Measurements from ENCODE around the gene SLC6A11. TPM values are rescaled to one million over a fixed set of nuclear protein-coding genes. Genes with fewer than 3 reads are reported as not detected.

SLC6A11 gene
- total RNA-seq, 3 donors from 2014 or later = 0.13 TPM; not detected in 2

- Histone ChIP-seq H3K4me3 (no peak overlapping the region), H3K36me3 (ENCODE audit: low read depth) (no peaks in the 10 kb centered on the region), H3K4me1 (ENCODE audit: low read depth) (no peaks in the 10 kb centered on the region), H3K9me3 (peaks cover 25% of the 10 kb centered on the region)
- DNase-seq (no peak), ATAC-seq (no peak)
- TF ChIP-seq CTCF (IDR thresholded peaks at IDR 0.05) = no peak
- intact Hi-C loops (cut with DNase I, micrococcal nuclease) = no loop called here
Observed at GRCh38 chr3:10910367-10910766, 94.3 kb downstream of the SLC6A11 start.

- intact Hi-C loops (cut with DNase I, micrococcal nuclease) = no loop called here
- no peaks in the 10 kb centered on the region for H3K4me1 ChIP-seq (ENCODE audit: low read depth)
- no peaks in the 10 kb centered on the region for H3K36me3 ChIP-seq (ENCODE audit: low read depth)
- TF ChIP-seq CTCF (IDR thresholded peaks at IDR 0.05) = no peak
- H3K4me3 ChIP-seq = no peak overlapping the region
- ATAC-seq = no peak
- peaks cover 21% of the 10 kb centered on the region for H3K9me3 ChIP-seq
- no peak for DNase-seq
Observed at GRCh38 chr3:10911350-10912002, 95.4 kb downstream of the SLC6A11 start.

GRCh38 chr3:10912786-10913185, 96.8 kb downstream of the SLC6A11 start:
- H3K4me3 ChIP-seq = no peak overlapping the region
- H3K9me3 ChIP-seq = peaks cover 8% of the 10 kb centered on the region
- DNase-seq (no peak), ATAC-seq (no peak)
- intact Hi-C loops (cut with DNase I, micrococcal nuclease) = no loop called here
- no peaks in the 10 kb centered on the region for H3K36me3 ChIP-seq (ENCODE audit: low read depth)
- no peak for TF ChIP-seq CTCF (IDR thresholded peaks at IDR 0.05)
- H3K4me1 ChIP-seq (ENCODE audit: low read depth) = no peaks in the 10 kb centered on the region

GRCh38 chr3:10915376-10915775, 99.3 kb downstream of the SLC6A11 start:
- H3K4me1 ChIP-seq (ENCODE audit: low read depth) = no peaks in the 10 kb centered on the region
- intact Hi-C loops (cut with DNase I, micrococcal nuclease) = no loop called here
- ATAC-seq = no peak

GRCh38 chr3:10917176-10917575, 101.1 kb downstream of the SLC6A11 start:
- ATAC-seq (no peak), DNase-seq (no peak)
- intact Hi-C loops (cut with DNase I, micrococcal nuclease) = no loop called here
- no peak for TF ChIP-seq CTCF (IDR thresholded peaks at IDR 0.05)
- Histone ChIP-seq H3K4me1 (ENCODE audit: low read depth) (no peaks in the 10 kb centered on the region), H3K9me3 (no peaks in the 10 kb centered on the region), H3K36me3 (ENCODE audit: low read depth) (no peaks in the 10 kb centered on the region), H3K4me3 (no peak overlapping the region)

More at GRCh38 chr3:10915376-10915775, 99.3 kb downstream of the SLC6A11 start:
- H3K36me3 ChIP-seq (ENCODE audit: low read depth) = no peaks in the 10 kb centered on the region
- no peak overlapping the region for H3K4me3 ChIP-seq
- no peak for TF ChIP-seq CTCF (IDR thresholded peaks at IDR 0.05)
- no peaks in the 10 kb centered on the region for H3K9me3 ChIP-seq
- no peak for DNase-seq

GRCh38 chr3:10918011-10918410, 102.0 kb downstream of the SLC6A11 start:
- Histone ChIP-seq H3K4me1 (ENCODE audit: low read depth) (no peaks in the 10 kb centered on the region), H3K4me3 (no peak overlapping the region), H3K36me3 (ENCODE audit: low read depth) (no peaks in the 10 kb centered on the region), H3K9me3 (no peaks in the 10 kb centered on the region)
- no peak for DNase-seq
- intact Hi-C loops (cut with DNase I, micrococcal nuclease) = no loop called here
- no peak for TF ChIP-seq CTCF (IDR thresholded peaks at IDR 0.05)
- ATAC-seq = no peak
